HG03280 (cell line): Measurements from ENCODE around the gene TTC23.

ENCODE experiments used
- ATAC-seq: cut with Tn5 transposase; IDR thresholded peaks from one replicate; pipeline ENCODE4 v1.9.1; 2021; ENCODE audit warnings: mild to moderate bottlenecking, moderate library complexity; ENCODE audit not compliant: unreplicated experiment

Gene TTC23

GRCh38 chr15:99140590-99140989 is 108.8 kb downstream of the TTC23 start:
- no peak for ATAC-seq

- no peak for ATAC-seq
These were observed 110.1 kb downstream of the TTC23 start for GRCh38 chr15:99139276-99139675.

- ATAC-seq: no peak
These were observed 110.8 kb downstream of the TTC23 start for GRCh38 chr15:99138491-99138982.

GRCh38 chr15:99137877-99138276 is 111.5 kb downstream of the TTC23 start:
- ATAC-seq: no peak

GRCh38 chr15:99137111-99137546 is 112.3 kb downstream of the TTC23 start:
- ATAC-seq: no peak

- peak; percentile 66 for ATAC-seq
These were observed 114.2 kb downstream of the TTC23 start for GRCh38 chr15:99135194-99135593.

- no peak for ATAC-seq
These were observed 115.0 kb downstream of the TTC23 start for GRCh38 chr15:99134317-99134821.

GRCh38 chr15:99132634-99133287 is 116.6 kb downstream of the TTC23 start:
- ATAC-seq: no peak

- ATAC-seq: no peak
These were observed 117.3 kb downstream of the TTC23 start for GRCh38 chr15:99132122-99132521.

- ATAC-seq: no peak
These were observed 117.8 kb downstream of the TTC23 start for GRCh38 chr15:99131441-99132023.

- no peak for ATAC-seq
These were observed 118.5 kb downstream of the TTC23 start for GRCh38 chr15:99130765-99131440.

- ATAC-seq: no peak
These were observed 119.1 kb downstream of the TTC23 start for GRCh38 chr15:99130314-99130713.

GRCh38 chr15:99129644-99130043 is 119.7 kb downstream of the TTC23 start:
- no peak for ATAC-seq

GRCh38 chr15:99128411-99128810 is 121.0 kb downstream of the TTC23 start:
- no peak for ATAC-seq

GRCh38 chr15:99127773-99128172 is 121.6 kb downstream of the TTC23 start:
- no peak for ATAC-seq

GRCh38 chr15:99126930-99127329 is 122.5 kb downstream of the TTC23 start:
- no peak for ATAC-seq

GRCh38 chr15:99126131-99126588 is 123.2 kb downstream of the TTC23 start:
- no peak for ATAC-seq

- no peak for ATAC-seq
These were observed 124.1 kb downstream of the TTC23 start for GRCh38 chr15:99125061-99125891.

GRCh38 chr15:99124641-99125040 is 124.7 kb downstream of the TTC23 start:
- no peak for ATAC-seq

GRCh38 chr15:99123713-99124451 is 125.5 kb downstream of the TTC23 start:
- ATAC-seq: no peak
